GM13977 (cell line): Measurements from ENCODE around the gene SPINK1.

Source experiments
- DNase-seq: peaks from one replicate; pipeline ENCODE4 v3.0.0; 2012; ENCODE audit warnings: low spot score
- CTCF ChIP-seq: IDR thresholded peaks from 2 replicates; pipeline ENCODE4 v1.5.1; 2012; ENCODE audit warnings: mild to moderate bottlenecking, control low read depth; ENCODE audit not compliant: insufficient read depth; ENCODE audit errors: extremely low read depth, missing control alignments
- in situ Hi-C: fragments of 300-500 bp; cut with MboI; formaldehyde crosslinking; loops from one replicate; pipeline ENCODE4 v1.12.0; 2022; ENCODE audit warnings: low sequenced_read_pairs, low pct_unique_long_range_greater_than_20kb, mixed read lengths, inconsistent platforms; ENCODE audit not compliant: unreplicated experiment

Gene SPINK1

GRCh38 chr5:147854331-147854730, 22.9 kb upstream of the SPINK1 start:
- no peak for TF ChIP-seq CTCF
- no peak for DNase-seq
- in situ Hi-C loops, result no loop called here

- in situ Hi-C loops, result no loop called here
- no peak for DNase-seq
- TF ChIP-seq CTCF, result no peak
Observed at GRCh38 chr5:147853372-147853987, 22.0 kb upstream of the SPINK1 start.

GRCh38 chr5:147852365-147852764, 20.9 kb upstream of the SPINK1 start:
- TF ChIP-seq CTCF, result no peak
- DNase-seq, result no peak
- in situ Hi-C loops, result no loop called here

- no peak for DNase-seq
- in situ Hi-C loops, result no loop called here
- TF ChIP-seq CTCF, result no peak
Observed at GRCh38 chr5:147851578-147851977, 20.1 kb upstream of the SPINK1 start.

GRCh38 chr5:147849226-147849625, 17.8 kb upstream of the SPINK1 start:
- in situ Hi-C loops, result no loop called here
- DNase-seq, result no peak
- TF ChIP-seq CTCF, result no peak

GRCh38 chr5:147845618-147846017, 14.1 kb upstream of the SPINK1 start:
- in situ Hi-C loops, result no loop called here
- no peak for DNase-seq
- TF ChIP-seq CTCF, result no peak

GRCh38 chr5:147844846-147845245, 13.4 kb upstream of the SPINK1 start:
- in situ Hi-C loops, result no loop called here
- no peak for DNase-seq
- no peak for TF ChIP-seq CTCF
